HG03342 (cell line): ENCODE measurements around the gene VCAM1.
"Not testable (repeated sequence)": the region's sequence is repeated elsewhere in the genome, so short reads cannot be mapped to it uniquely, and the experiment has no call there.

ENCODE experiments used
- ATAC-seq: cut with Tn5 transposase; IDR thresholded peaks from one replicate; pipeline ENCODE4 v1.9.1; 2021; ENCODE audit warnings: mild to moderate bottlenecking, moderate library complexity; ENCODE audit not compliant: unreplicated experiment

VCAM1 gene

GRCh38 chr1:100775483-100775882, 55.9 kb downstream of the VCAM1 start:
- no peak for ATAC-seq

- ATAC-seq = no peak
These were observed 59.2 kb downstream of the VCAM1 start for GRCh38 chr1:100778748-100779147.

GRCh38 chr1:100780814-100781213, 61.3 kb downstream of the VCAM1 start:
- no peak for ATAC-seq

- ATAC-seq = not testable (repeated sequence)
These were observed 62.2 kb downstream of the VCAM1 start for GRCh38 chr1:100781728-100782127.

- ATAC-seq = no peak
These were observed 63.0 kb downstream of the VCAM1 start for GRCh38 chr1:100782473-100783039.

GRCh38 chr1:100785470-100786052, 66.0 kb downstream of the VCAM1 start:
- no peak for ATAC-seq

- no peak for ATAC-seq
These were observed 67.3 kb downstream of the VCAM1 start for GRCh38 chr1:100786870-100787269.
